HepG2 (cell line): ENCODE results near the gene NEK9. TPM values are rescaled to one million over a fixed set of nuclear protein-coding genes. Genes with fewer than 3 reads are reported as not detected.
A peak's percentile ranks its signal among the peaks of the same experiment; 100 is the strongest.

Experiments used
- ATAC-seq: fragments of 200-7000 bp; cut with Tn5 transposase; 3 replicates; pipeline ENCODE4 v1.9.1; 2020; ENCODE audit warnings: mild to moderate bottlenecking, moderate library complexity
- BruUV-seq: library from RNA; stranded (reverse); fragments of 400-500 nt; replicated peaks from 2 replicates; lab custom pipeline; 2021; lab: Mats Ljungman, UMichigan
- CTCF ChIA-PET: fragments of 300-600 bp; formaldehyde crosslinking; extraction: SDS; loops from one replicate; lab custom pipeline; 2021; ENCODE audit warnings: low total read pairs, inconsistent platforms, low intra/inter-chr PET ratio; lab: Yijun Ruan, JAX
- POLR2A ChIA-PET: fragments of 350-600 bp; sonication (Branson Sonifier 250); formaldehyde crosslinking; loops from one replicate; lab custom pipeline; 2020; ENCODE audit warnings: antibody characterized with exemption, inconsistent platforms; lab: Yijun Ruan, JAX
- DNase-seq: peaks from one replicate; pipeline ENCODE4 v3.0.0-alpha.2; 2015; ENCODE audit warnings: low spot score
- FAIRE-seq: peaks from 3 replicates; lab custom pipeline; 2011; peaks lifted over from hg19 to GRCh38; lab: Jason Lieb, UNC
- H2AFZ ChIP-seq: one replicate; pipeline ENCODE4 v1.6.1; 2011; ENCODE audit warnings: low read length, inconsistent platforms
- H3K27ac ChIP-seq: fragments of 300-600 bp; 3 replicates; pipeline ENCODE4 v1.8.0; 2011; ENCODE audit warnings: mixed run types, mild to moderate bottlenecking, mixed read lengths, low read length, inconsistent platforms; ENCODE audit not compliant: insufficient read depth; ENCODE audit errors: extremely low read length
- H3K27me3 ChIP-seq, 2 experiments: fragments of 200-600 bp in 1 of 2; 2 replicates in 1 of 2; 3 replicates in 1 of 2; pipeline versions ENCODE4 v1.6.0 to v1.8.0; 2011; ENCODE audit warnings: low read length in 2 of 2, mild to moderate bottlenecking in 2 of 2, moderate library complexity in 2 of 2, inconsistent platforms in 1 of 2; ENCODE audit not compliant: insufficient read depth in 2 of 2, control insufficient read depth in 1 of 2
- H3K36me3 ChIP-seq, 2 experiments: fragments of 200-600 bp in 1 of 2; replicated peaks in 1 of 2; 2 replicates in 1 of 2; 3 replicates in 1 of 2; pipeline versions ENCODE4 v1.5.1 to v1.8.0; 2011; ENCODE audit warnings: low read length in 2 of 2, inconsistent platforms in 1 of 2; ENCODE audit not compliant: insufficient read depth in 2 of 2, control insufficient read depth in 1 of 2
- H3K4me1 ChIP-seq: 2 replicates; pipeline ENCODE4 v1.5.1; 2012; ENCODE audit warnings: low read length, inconsistent platforms; ENCODE audit not compliant: insufficient read depth
- H3K4me2 ChIP-seq: 2 replicates; pipeline ENCODE4 v1.6.0; 2011; ENCODE audit warnings: low read depth, low read length, inconsistent platforms
- H3K4me3 ChIP-seq, 3 experiments: fragments of 200-600 bp in 1 of 3; sonication (generic), shearing (Covaris generic) in 1 of 3; replicated peaks in 1 of 3; 2 replicates each; pipeline ENCODE4 v1.5.1; 2011 to 2016; ENCODE audit warnings: low read length in 3 of 3, inconsistent platforms in 2 of 3, low read depth in 2 of 3, mild to moderate bottlenecking in 2 of 3, control low read depth in 1 of 3, mixed read lengths in 1 of 3; ENCODE audit not compliant: insufficient read depth in 1 of 3
- H3K79me2 ChIP-seq: one replicate; pipeline ENCODE4 v1.6.1; 2011; ENCODE audit warnings: low read length, inconsistent platforms; ENCODE audit not compliant: insufficient read depth
- H3K9ac ChIP-seq: 2 replicates; pipeline ENCODE4 v1.6.0; 2011; ENCODE audit warnings: mild to moderate bottlenecking, low read depth, low read length, inconsistent platforms; ENCODE audit not compliant: insufficient read depth
- H3K9me3 ChIP-seq: 2 replicates; pipeline ENCODE4 v1.5.1; 2012; ENCODE audit warnings: mild to moderate bottlenecking, low read length
- H4K20me1 ChIP-seq: 2 replicates; pipeline ENCODE4 v1.6.0; 2011; ENCODE audit warnings: inconsistent platforms, mild to moderate bottlenecking, low read length, moderate library complexity; ENCODE audit not compliant: insufficient read depth
- BRCA1 ChIP-seq: sonication (generic); formaldehyde crosslinking; IDR thresholded peaks from 2 replicates; pipeline ENCODE4 v1.4.0; 2020; ENCODE audit warnings: missing genetic modification reagents
- HNRNPK ChIP-seq: fragments of 200-400 bp; formaldehyde crosslinking; IDR thresholded peaks from 2 replicates; pipeline ENCODE4 v1.6.1; 2018; ENCODE audit warnings: low read length, low read depth, moderate library complexity, mild to moderate bottlenecking; ENCODE audit not compliant: poor library complexity, severe bottlenecking
- KDM5B ChIP-seq: sonication (generic); formaldehyde crosslinking; IDR thresholded peaks from 2 replicates; pipeline ENCODE4 v1.4.0; 2020; ENCODE audit warnings: missing genetic modification reagents, mild to moderate bottlenecking, borderline replicate concordance
- MBD4 ChIP-seq: IDR thresholded peaks from 2 replicates; pipeline ENCODE4 v1.6.1; 2012; ENCODE audit warnings: low read length, inconsistent platforms, borderline replicate concordance
- MXD4 ChIP-seq: IDR thresholded peaks from 2 replicates; pipeline ENCODE4 v1.6.1; 2016; ENCODE audit warnings: mild to moderate bottlenecking, missing biosample characterization, missing genetic modification reagents
- NR2F1 ChIP-seq, 2 experiments: fragments of 450-650 bp in 1 of 2; formaldehyde crosslinking in 1 of 2; IDR thresholded peaks; 2 replicates each; pipeline versions ENCODE4 v1.5.0 to v1.6.1; 2016 to 2020; ENCODE audit warnings: mild to moderate bottlenecking in 1 of 2, missing compliant biosample characterization in 1 of 2, missing genetic modification reagents in 1 of 2, moderate library complexity in 1 of 2
- PHF20 ChIP-seq: sonication (generic); formaldehyde crosslinking; IDR thresholded peaks from 2 replicates; pipeline ENCODE4 v1.5.0; 2020; ENCODE audit warnings: mild to moderate bottlenecking, missing genetic modification reagents
- RARA ChIP-seq: IDR thresholded peaks from 2 replicates; pipeline ENCODE4 v1.6.1; 2016; ENCODE audit warnings: missing genetic modification reagents, missing compliant biosample characterization
- ZNF234 ChIP-seq: sonication (generic); formaldehyde crosslinking; conservative IDR thresholded peaks from 2 replicates; pipeline ENCODE4 v1.5.1; 2020; ENCODE audit warnings: mild to moderate bottlenecking, missing genetic modification reagents
- WGBS: methylation state at CpG from one replicate; pipeline ENCODE4 v1.1.6; 2017; ENCODE audit warnings: low lambda C conversion rate; 5-methylcytosine and 5-hydroxymethylcytosine counted together
- in situ Hi-C: cut with HindIII; loops from 2 replicates; pipeline ENCODE4 v1.10.0; 2017; ENCODE audit warnings: low pct_unique_long_range_greater_than_20kb; ENCODE audit not compliant: extremely low pct_ligation_motif_present
- intact Hi-C: fragments of 100-400 bp; cut with micrococcal nuclease; formaldehyde crosslinking; loops from one replicate; pipeline ENCODE4 v1.10.0; 2022; ENCODE audit not compliant: unreplicated experiment
- polyA plus RNA-seq, 8 experiments: library from polyadenylated mRNA; depleted of rRNA in 3 of 8; stranded (reverse) in 7 of 8; unstranded in 1 of 8; fragments of >200 nt; fragmentation: Illumina TruSeq in 4 of 8; extraction: Trizol in 4 of 8; gene quantifications; 2 replicates each; pipeline versions ENCODE4 v1.2.1 to v1.2.3, GENCODE V29; 2011 to 2016; ENCODE audit warnings: low read depth in 4 of 8, missing spikeins in 1 of 8, mixed read lengths in 1 of 8; ENCODE audit not compliant: insufficient read depth in 1 of 8
- total RNA-seq, 5 experiments: library from RNA; depleted of rRNA; stranded (reverse); fragments of >200 nt; fragmentation: Illumina TruSeq; extraction: Trizol; gene quantifications; 2 replicates each; pipeline ENCODE4 v1.2.3, GENCODE V29; 2016; ENCODE audit warnings: low read depth in 1 of 5

Gene NEK9
- total and polyA plus RNA-seq, 2 of the 13 experiments (the other 11 are each of a cell fraction or from before 2014, with no cell fraction given), result 16.5 to 27.3 TPM

GRCh38 chr14:75167325-75167724 is 40.5 kb upstream of the NEK9 start (continued):
- TF ChIP-seq RARA (CRISPR knock-in tag), result no peak
- no peak for TF ChIP-seq ZNF234 (CRISPR knock-in tag)
- no peak for TF ChIP-seq NR2F1 (CRISPR knock-in tag; IDR thresholded peaks at IDR 0.05)
- no peak for TF ChIP-seq PHF20 (CRISPR knock-in tag)

- no peak overlapping the region for H3K4me2 ChIP-seq
- no peak overlapping the region for H2AFZ ChIP-seq
- H3K36me3 ChIP-seq, result peaks cover 2 to 13% of the 10 kb centered on the region in 2 experiments; a peak in 2 of 5 replicates
- WGBS, result 96% methylated on average over 8 of the region's 8 CpGs
- H3K9ac ChIP-seq, result no peak overlapping the region
- ChIA-PET CTCF (no interaction called here), POLR2A (no interaction called here)
- H3K27me3 ChIP-seq, result no peaks in the 10 kb centered on the region
- in situ Hi-C loops, result no loop called here
- TF ChIP-seq KDM5B (CRISPR knock-in tag) (no peak), BRCA1 (CRISPR knock-in tag) (no peak), HNRNPK (peak; percentile 81), MXD4 (no peak), MBD4 (no peak)
- H3K79me2 ChIP-seq, result peaks cover 88% of the 10 kb centered on the region
- no peak for FAIRE-seq
- no peak for ATAC-seq
- peaks cover 43% of the 10 kb centered on the region for H4K20me1 ChIP-seq
- H3K4me3 ChIP-seq, result no peak overlapping the region
- BruUV-seq, result no TSS peak
- peaks cover 47% of the 10 kb centered on the region for H3K4me1 ChIP-seq
- H3K9me3 ChIP-seq, result no peaks in the 10 kb centered on the region
- no peak overlapping the region for H3K27ac ChIP-seq
- no peak for DNase-seq
- intact Hi-C loops, result no loop called here
Observed at GRCh38 chr14:75165586-75166391, 38.9 kb upstream of the NEK9 start.
